Epithelial cell of proximal tubule (primary cell): ENCODE measurements around the gene GPR152. TPM values are rescaled to one million over a fixed set of nuclear protein-coding genes. Genes with fewer than 3 reads are reported as not detected.
"Not testable (repeated sequence)": the region's sequence is repeated elsewhere in the genome, so short reads cannot be mapped to it uniquely, and the experiment has no call there.

Source experiments
- DNase-seq: peaks from one replicate; pipeline ENCODE4 v3.0.0-alpha.2; 2011; ENCODE audit warnings: low read depth
- H3K4me3 ChIP-seq: 2 replicates; pipeline ENCODE4 v1.5.1; 2011; ENCODE audit warnings: low read depth, mild to moderate bottlenecking, low read length
- CTCF ChIP-seq: conservative IDR thresholded peaks from 2 replicates; pipeline ENCODE4 v1.5.1; 2012; ENCODE audit warnings: low read depth, mild to moderate bottlenecking, low read length
- total RNA-seq: library from RNA; depleted of rRNA; stranded (reverse); fragments of >200 nt; gene quantifications from 2 replicates; pipeline ENCODE4 v1.2.3, GENCODE V29; 2015

GPR152 gene
- total RNA-seq, 1 donor from 2014 or later: not detected

DNA sequence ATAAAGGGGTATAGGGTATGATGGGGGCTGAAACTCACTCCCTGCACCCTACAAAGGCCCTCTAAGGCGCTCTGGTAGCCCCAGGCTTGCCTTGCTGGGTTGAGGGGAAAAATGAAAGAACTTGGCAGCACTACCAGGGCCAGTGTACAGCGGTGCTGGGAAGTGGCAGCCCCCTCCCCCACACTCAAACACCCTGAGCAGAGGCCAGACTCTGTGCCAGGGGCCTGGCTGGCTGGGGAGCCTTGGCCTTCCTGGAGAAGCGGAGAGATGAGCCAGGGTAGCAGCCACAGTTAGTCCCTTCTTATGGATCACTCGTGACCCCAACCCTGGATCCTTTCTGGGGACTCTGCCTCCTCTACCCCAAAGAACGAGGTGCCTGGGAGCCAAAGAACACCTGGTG, 13.8 kb upstream of the GPR152 start:
- DNase-seq: no peak
- TF ChIP-seq CTCF: no peak

GRCh38 chr11:67465530-67465929, 13.0 kb upstream of the GPR152 start:
- not testable (repeated sequence) for DNase-seq
- peak overlapping the region; percentile 83 for H3K4me3 ChIP-seq

More for the DNA sequence above, 13.8 kb upstream of the GPR152 start:
- no peak overlapping the region for H3K4me3 ChIP-seq

GRCh38 chr11:67465189-67465510, 12.6 kb upstream of the GPR152 start:
- peak overlapping the region; percentile 83 for H3K4me3 ChIP-seq
- no peak for TF ChIP-seq CTCF
- DNase-seq: no peak

DNA sequence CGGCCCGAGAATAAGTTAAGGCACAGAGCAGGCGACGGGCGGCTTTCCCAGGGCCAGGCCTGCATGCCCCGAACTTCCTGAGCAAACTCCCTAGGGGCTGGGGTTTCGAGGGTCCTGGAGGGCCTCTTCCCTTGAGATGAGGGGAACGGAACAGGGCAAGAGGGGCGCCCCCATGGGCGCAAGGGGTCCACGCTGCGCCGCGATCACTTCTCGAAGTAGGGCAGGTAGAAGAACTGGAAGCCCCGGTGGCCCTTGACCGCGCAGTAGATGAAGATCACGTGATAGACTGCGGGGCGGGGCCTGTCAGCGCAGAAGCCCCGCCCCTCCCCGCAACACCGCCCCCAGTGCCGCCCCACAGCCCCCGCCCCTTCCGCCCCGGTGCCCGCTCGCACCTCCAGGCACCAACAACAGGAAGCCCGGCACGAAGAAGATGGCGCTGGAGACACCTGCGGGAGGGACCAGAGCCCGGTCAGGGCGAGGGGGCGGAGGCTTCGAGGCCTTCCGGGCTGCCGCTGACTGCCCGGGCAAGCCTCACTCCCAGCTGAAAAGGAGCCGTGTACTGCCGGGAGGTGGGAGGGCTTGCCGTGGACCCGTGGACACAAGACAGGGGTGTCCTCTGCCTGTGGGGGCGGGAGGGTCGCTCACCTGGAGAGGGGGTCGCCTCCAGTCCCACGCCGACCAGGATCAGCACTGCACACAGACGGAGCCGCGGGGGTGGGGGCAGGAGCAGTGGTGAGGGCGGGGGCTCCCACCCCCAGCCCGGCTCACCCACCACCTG, 12.1 kb upstream of the GPR152 start:
- DNase-seq: no peak
- peak overlapping the region; percentile 83 for H3K4me3 ChIP-seq
- TF ChIP-seq CTCF: no peak

DNA sequence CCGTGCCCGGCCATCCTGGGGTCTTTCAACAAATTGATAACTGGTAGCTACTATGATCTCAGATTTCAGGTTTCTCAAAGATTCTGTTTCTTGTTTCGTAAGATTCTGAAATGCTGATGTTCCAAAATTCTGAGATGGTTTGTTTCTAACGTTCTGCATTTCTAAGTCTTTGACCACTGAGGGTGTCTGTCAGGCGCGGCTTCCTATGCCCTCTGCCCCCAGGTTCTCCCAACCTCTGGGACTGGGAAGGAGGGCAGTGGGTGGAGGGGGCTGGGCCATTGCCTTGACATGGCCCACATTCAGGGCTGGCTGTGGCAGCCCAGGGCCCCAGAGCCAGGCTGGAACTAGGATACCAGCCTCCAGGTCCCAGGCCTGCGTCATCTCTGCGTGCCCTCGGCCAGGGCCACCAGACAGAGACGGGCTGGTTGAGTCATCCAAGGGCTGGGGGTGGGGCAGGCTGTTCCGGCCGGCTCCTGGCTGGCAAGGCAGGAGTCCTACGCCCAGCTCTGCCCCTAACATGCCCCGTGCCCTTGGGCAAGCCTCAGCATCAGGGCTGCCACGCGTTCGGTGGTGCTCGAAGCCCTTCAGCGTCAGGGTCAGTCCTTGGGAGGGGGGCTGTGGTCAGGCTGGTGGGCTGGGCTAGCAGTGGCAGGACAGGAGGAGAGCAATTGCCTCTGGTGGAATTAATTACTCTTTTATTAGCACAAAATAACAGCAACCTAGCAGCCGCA, 11.3 kb upstream of the GPR152 start:
- peak overlapping the region; percentile 83 for H3K4me3 ChIP-seq
- DNase-seq: no peak
- no peak for TF ChIP-seq CTCF

GRCh38 chr11:67463186-67463585, 10.7 kb upstream of the GPR152 start:
- TF ChIP-seq CTCF: no peak
- DNase-seq: no peak
- H3K4me3 ChIP-seq: no peak overlapping the region

DNA sequence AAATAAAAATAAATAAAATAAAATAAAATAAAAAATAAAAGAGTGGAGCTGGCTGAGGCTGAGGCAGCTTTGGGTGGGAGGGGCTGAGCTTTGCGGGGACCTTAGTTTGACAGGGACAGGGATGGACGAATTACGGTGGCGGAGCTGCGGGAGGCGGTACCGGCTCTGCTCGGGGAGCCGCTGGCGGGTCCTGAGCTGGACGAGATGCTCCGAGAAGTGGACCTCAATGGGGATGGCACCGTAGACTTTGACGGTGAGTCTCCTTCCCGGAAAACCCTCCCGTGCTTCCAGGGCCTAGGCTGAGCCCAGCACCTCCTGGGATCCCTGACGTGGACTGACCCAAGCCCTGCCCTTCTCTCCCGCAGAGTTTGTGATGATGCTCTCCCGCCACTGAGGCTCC, 5.7 kb upstream of the GPR152 start:
- no peak overlapping the region for H3K4me3 ChIP-seq
- no peak for DNase-seq
- TF ChIP-seq CTCF: no peak
